ENCODE data around the gene IL31.
"Not testable (repeated sequence)": the region's sequence is repeated elsewhere in the genome, so short reads cannot be mapped to it uniquely, and the experiment has no call there.

Gene IL31

GRCh38 chr12:122203301-122204166 lies 29.5 kb upstream of the IL31 start, which contains the start of gene B3GNT4:
B3GNT4 (plus strand) TSS chr12:122203709; CDS start chr12:122204619, 910 bp downstream.
- Histone ChIP-seq H3K4me1 (peaks cover 0 to 27% (median 20%) of the 10 kb centered on the region in 4 donors), H3K9me3 (no peaks in the 10 kb centered on the region), H3K4me3 (peak within 1 kb of the TSS; percentile 46 to 53), H3K27me3 (peaks cover 2 to 68% of the 10 kb centered on the region in 2 donors), H3K27ac (no peak within 1 kb of the TSS), H3K36me3 (peaks cover 10 to 22% (median 17%) of the 10 kb centered on the region in 3 donors)
- intact Hi-C loops (cut with DNase I; ENCODE audit: low total_unique reads) = no loop called here
- DNase-seq = peak; percentile 18 to 68
- no peak for TF ChIP-seq CTCF (IDR thresholded peaks at IDR 0.05)

GRCh38 chr12:122202811-122203210 lies 28.8 kb upstream of the IL31 start:
- Histone ChIP-seq H3K4me3 (peak overlapping the region; percentile 46 to 53), H3K4me1 (peaks cover 0 to 27% (median 20%) of the 10 kb centered on the region in 4 donors), H3K27me3 (peaks cover 2 to 73% of the 10 kb centered on the region in 2 donors), H3K36me3 (peaks cover 3 to 15% (median 10%) of the 10 kb centered on the region in 3 donors)
- intact Hi-C loops (cut with DNase I; ENCODE audit: low total_unique reads); H3K27ac ChIP-seq; DNase-seq; H3K9me3 ChIP-seq: not testable (repeated sequence)

GRCh38 chr12:122202017-122202416 lies 28.0 kb upstream of the IL31 start:
- H3K4me3 ChIP-seq = no peak overlapping the region
- DNase-seq = no peak
- no peaks in the 10 kb centered on the region for H3K9me3 ChIP-seq
- H3K36me3 ChIP-seq = peaks cover 0 to 7% (median 2%) of the 10 kb centered on the region in 3 donors
- H3K27ac ChIP-seq = no peak overlapping the region
- H3K4me1 ChIP-seq = peaks cover 0 to 27% (median 20%) of the 10 kb centered on the region in 4 donors
- no peak for TF ChIP-seq CTCF (IDR thresholded peaks at IDR 0.05)
- peaks cover 2 to 79% of the 10 kb centered on the region in 2 donors for H3K27me3 ChIP-seq
- intact Hi-C loops (cut with DNase I; ENCODE audit: low total_unique reads) = no loop called here

- TF ChIP-seq CTCF (IDR thresholded peaks at IDR 0.05) = no peak
- Histone ChIP-seq H3K4me1 (peaks cover 0 to 27% (median 20%) of the 10 kb centered on the region in 4 donors), H3K9me3 (no peaks in the 10 kb centered on the region), H3K4me3 (no peak overlapping the region), H3K27me3 (peaks cover 2 to 78% of the 10 kb centered on the region in 2 donors), H3K27ac (no peak overlapping the region), H3K36me3 (peaks cover 0 to under 1% (median 0%) of the 10 kb centered on the region in 3 donors)
- peak in 1 of 2 donors; percentile 38 for DNase-seq
- intact Hi-C loops (cut with DNase I; ENCODE audit: low total_unique reads) = no loop called here
These were observed 27.4 kb upstream of the IL31 start for GRCh38 chr12:122201381-122201780.

GRCh38 chr12:122200541-122201175 lies 26.6 kb upstream of the IL31 start:
- no peak for TF ChIP-seq CTCF (IDR thresholded peaks at IDR 0.05)
- Histone ChIP-seq H3K4me3 (no peak overlapping the region), H3K9me3 (no peaks in the 10 kb centered on the region), H3K27ac (no peak overlapping the region), H3K36me3 (no peaks in the 10 kb centered on the region), H3K4me1 (peaks cover 0 to 27% (median 20%) of the 10 kb centered on the region in 4 donors), H3K27me3 (peaks cover 2 to 80% of the 10 kb centered on the region in 2 donors)
- intact Hi-C loops (cut with DNase I; ENCODE audit: low total_unique reads) = no loop called here
- DNase-seq = peak in 1 of 2 donors; percentile 58
